ENCODE data around the gene DDIT4. TPM values are rescaled to one million over a fixed set of nuclear protein-coding genes. Genes with fewer than 3 reads are reported as not detected.

DDIT4 gene
- total and polyA plus RNA-seq, 9 of the 15 experiments (the other 6 are each of a cell fraction or from before 2014, with no cell fraction given), result 8.2 to 675 (median 159) TPM

- TF ChIP-seq E2F5 (CRISPR knock-in tag; IDR thresholded peaks at IDR 0.05) (peak; percentile 19; the same call in 1 of the 2 replicates), MTA1 (IDR thresholded peaks at IDR 0.05; ENCODE audit: borderline replicate concordance) (peak; percentile 52; the same call in 1 of the 2 replicates), ZBTB5 (IDR thresholded peaks at IDR 0.05) (0 out of 2 replicates have a peak, but pooled peaks have one; percentile 33)
Measured at GRCh38 chr10:72274213-72274729, 547 bp downstream of the DDIT4 start (continued).

- in situ Hi-C loops (cut with MboI), result loop anchor here (5.0 to 10.0 kb wide), 2 partner anchors 47 to 610 kb away; no protein-coding TSS in a partner anchor
- ChIA-PET POLR2A (interaction anchor here (0.5 to 10.1 kb wide), 41 partner anchors 10 to 1691 kb away, joined by 3 to 277 read pairs (median 5); partner anchors contain the start of genes ANAPC16 and ASCC1), CTCF (ENCODE audit: low intra/inter-chr PET ratio) (interaction anchor here (1.8 kb wide), 1 partner anchor 62 kb away, joined by 12 read pairs; no protein-coding TSS in a partner anchor)
- H3K79me2 ChIP-seq (ENCODE audit: control insufficient read depth, insufficient read depth, low read length), result peaks cover 39% of the 10 kb centered on the region
- peak overlapping the region; percentile 52 for H2AFZ ChIP-seq (ENCODE audit: low read depth, low read length)
- H3K9me3 ChIP-seq (replicated peaks; ENCODE audit: control insufficient read depth, insufficient read depth, low read depth, low read length), result no peaks in the 10 kb centered on the region
- peak overlapping the region; percentile 86 for H3K4me3 ChIP-seq
- intact Hi-C loops (cut with micrococcal nuclease), result no loop called here
- peaks cover 25% of the 10 kb centered on the region for H3K36me3 ChIP-seq (ENCODE audit: control insufficient read depth, insufficient read depth, low read length)
- H4K20me1 ChIP-seq (replicated peaks; ENCODE audit: control insufficient read depth, insufficient read depth, low read length), result peaks cover 28% of the 10 kb centered on the region
- 12% methylated on average over 26 of the region's 26 CpGs for WGBS (ENCODE audit: insufficient coverage, low coverage, missing lambda C conversion rate)
- FAIRE-seq (no peak), ATAC-seq (peak; percentile 6), DNase-seq (ENCODE audit: extremely low read depth in 1 of 4, low spot score in 3 of 4) (peak; percentile 58 to 74 (median 64))
- H3K9ac ChIP-seq (ENCODE audit: insufficient read depth in 1 of 2, low read depth in 2 of 2, low read length in 2 of 2), result peak overlapping the region; percentile 91 to 99
- H3K9me1 ChIP-seq (ENCODE audit: control insufficient read depth, insufficient read depth, low read length), result no peaks in the 10 kb centered on the region
- H3K27me3 ChIP-seq (ENCODE audit: control insufficient read depth in 2 of 2, insufficient read depth in 2 of 2, low read length in 2 of 2), result no peaks in the 10 kb centered on the region
- peaks cover 34 to 44% of the 10 kb centered on the region in 2 experiments for H3K4me1 ChIP-seq (replicated peaks in 1 of 2; ENCODE audit: control insufficient read depth in 2 of 2, insufficient read depth in 2 of 2, low read length in 2 of 2)
- H3K4me2 ChIP-seq (ENCODE audit: insufficient read depth, low read length), result peak overlapping the region; percentile 95
- BruUV-seq (replicated peaks), result no TSS peak
- peak overlapping the region; percentile 87 for H3K27ac ChIP-seq (ENCODE audit: extremely low read depth, low read depth, low read length)
- TF ChIP-seq BRCA1 (IDR thresholded peaks at IDR 0.05), result no peak
- TF ChIP-seq BRCA1 (CRISPR knock-in tag; IDR thresholded peaks at IDR 0.05), result no peak
- no peak for TF ChIP-seq RCOR1 (IDR thresholded peaks at IDR 0.05; ENCODE audit: borderline replicate concordance in 1 of 2, low read depth in 2 of 2, low read length in 2 of 2)
- no peak for TF ChIP-seq ARNT (IDR thresholded peaks at IDR 0.05)
- TF ChIP-seq STAG1 (CRISPR knock-in tag; IDR thresholded peaks at IDR 0.05; ENCODE audit: borderline replicate concordance), result no peak
- TF ChIP-seq RBM14 (IDR thresholded peaks at IDR 0.05; ENCODE audit: borderline replicate concordance, insufficient read depth, low read depth, low read length), result 0 out of 2 replicates have a peak, but pooled peaks have one; percentile 92
- no peak for TF ChIP-seq MEF2D (tag; conservative IDR thresholded peaks at IDR 0.05; ENCODE audit: low read depth)
- peak; percentile 86; the same call in 1 of the 2 replicates for TF ChIP-seq ZNF668 (CRISPR knock-in tag; IDR thresholded peaks at IDR 0.05)
- no peak; the same call in 1 of the 2 replicates for TF ChIP-seq ZFP1 (CRISPR knock-in tag; IDR thresholded peaks at IDR 0.05)
- no peak for TF ChIP-seq SMARCA4 (IDR thresholded peaks at IDR 0.05)
- TF ChIP-seq ZFP91 (CRISPR knock-in tag; IDR thresholded peaks at IDR 0.05), result peak; percentile 66; the same call in 1 of the 2 replicates
- no peak for TF ChIP-seq POLR2B (IDR thresholded peaks at IDR 0.05; ENCODE audit: low read depth, partially characterized antibody)
- no peak for TF ChIP-seq POLR2AphosphoS5 (IDR thresholded peaks at IDR 0.05; ENCODE audit: control insufficient read depth, insufficient read depth, low read depth, low read length)
Measured at GRCh38 chr10:72274730-72275350, 1.1 kb downstream of the DDIT4 start.
